GM10266 (cell line): Measurements from ENCODE around the gene BMP3.

Experiments used
- DNase-seq: peaks from one replicate; pipeline ENCODE4 v3.0.0; 2012; ENCODE audit errors: extremely low spot score
- CTCF ChIP-seq: IDR thresholded peaks from 2 replicates; pipeline ENCODE4 v1.5.1; 2012; ENCODE audit warnings: mild to moderate bottlenecking, low read depth; ENCODE audit not compliant: control insufficient read depth, insufficient read depth; ENCODE audit errors: missing control alignments

BMP3 gene

GRCh38 chr4:81049330-81049729 lies 18.8 kb downstream of the BMP3 start:
- TF ChIP-seq CTCF, result no peak
- no peak for DNase-seq

GRCh38 chr4:81049907-81050306 lies 19.4 kb downstream of the BMP3 start:
- DNase-seq, result no peak
- no peak for TF ChIP-seq CTCF

- no peak for DNase-seq
- TF ChIP-seq CTCF, result peak; percentile 63
Measured at GRCh38 chr4:81052119-81053068, 21.9 kb downstream of the BMP3 start.

- DNase-seq, result no peak
- no peak for TF ChIP-seq CTCF
Measured at GRCh38 chr4:81058621-81059020, 28.1 kb downstream of the BMP3 start.

GRCh38 chr4:81060587-81061343 lies 30.3 kb downstream of the BMP3 start:
- DNase-seq, result no peak
- TF ChIP-seq CTCF, result no peak

- no peak for DNase-seq
- TF ChIP-seq CTCF, result no peak
Measured at GRCh38 chr4:81061344-81061730, 30.8 kb downstream of the BMP3 start.

- no peak for DNase-seq
- TF ChIP-seq CTCF, result no peak
Measured at GRCh38 chr4:81062001-81062400, 31.5 kb downstream of the BMP3 start.
